Lung (tissue), 12 donors: ENCODE results near the gene OR5K2. TPM values are rescaled to one million over a fixed set of nuclear protein-coding genes. Genes with fewer than 3 reads are reported as not detected.

Experiments used
- ATAC-seq: fragments of 200-7000 bp; cut with Tn5 transposase; one replicate; pipeline ENCODE4 v1.9.1; 2020; ENCODE audit warnings: moderate number of reproducible peaks; ENCODE audit not compliant: insufficient read depth, low FRiP score
- DNase-seq, 3 donors: peaks; one replicate each; pipeline ENCODE4 v3.0.0-alpha.2; 2013 to 2017
- H3K27ac ChIP-seq, 2 donors: one replicate each; pipeline ENCODE4 v1.5.1; 2013; ENCODE audit warnings: mild to moderate bottlenecking in 2 of 2, moderate library complexity in 2 of 2, control low read depth in 1 of 2, inconsistent platforms in 1 of 2, low read depth in 1 of 2, low read length in 1 of 2
- H3K27me3 ChIP-seq, 3 donors: one replicate each; pipeline ENCODE4 v1.5.1; 2013; ENCODE audit warnings: low read length in 2 of 3; ENCODE audit not compliant: control insufficient read depth in 3 of 3, insufficient read depth in 3 of 3
- H3K36me3 ChIP-seq, 4 donors: one replicate each; pipeline ENCODE4 v1.5.1; 2013; ENCODE audit warnings: low read length in 4 of 4, mild to moderate bottlenecking in 1 of 4, moderate library complexity in 1 of 4; ENCODE audit not compliant: control insufficient read depth in 4 of 4, insufficient read depth in 4 of 4
- H3K4me1 ChIP-seq, 5 donors: one replicate each; pipeline ENCODE4 v1.5.1; 2013; ENCODE audit warnings: low read length in 5 of 5, mild to moderate bottlenecking in 2 of 5, moderate library complexity in 1 of 5; ENCODE audit not compliant: control insufficient read depth in 5 of 5, insufficient read depth in 5 of 5
- H3K4me3 ChIP-seq: one replicate; pipeline ENCODE4 v1.5.1; 2013; ENCODE audit warnings: mild to moderate bottlenecking, control low read depth, moderate library complexity
- H3K9ac ChIP-seq, 2 donors: one replicate each; pipeline ENCODE4 v1.5.1; 2013; ENCODE audit warnings: low read length in 2 of 2, control low read depth in 1 of 2; ENCODE audit not compliant: insufficient read depth in 1 of 2
- H3K9me3 ChIP-seq, 4 donors: one replicate each; pipeline ENCODE4 v1.5.1; 2013; ENCODE audit warnings: low read length in 3 of 4, mild to moderate bottlenecking in 1 of 4, moderate library complexity in 1 of 4; ENCODE audit not compliant: control insufficient read depth in 4 of 4, insufficient read depth in 3 of 4
- WGBS, 2 donors: extraction: QIAGEN DNeasy Blood & Tissue Kit; methylation state at CpG; one replicate each; pipeline ENCODE4 v1.1.7; 2013; 5-methylcytosine and 5-hydroxymethylcytosine counted together
- polyA plus RNA-seq, 2 donors: library from polyadenylated mRNA; stranded (reverse); fragments of 200-250 nt; gene quantifications; one replicate each; pipeline ENCODE4 v1.2.1, GENCODE V29; 2013
- total RNA-seq, 2 donors: library from RNA; depleted of rRNA in 1 of 2; stranded (reverse); fragments of >200 nt in 1 of 2; gene quantifications; one replicate each; pipeline ENCODE4 v1.2.1, GENCODE V29; 2014 to 2021
- TF ChIP-seq, protein P1 (sequence below): IDR thresholded peaks from 2 replicates; pipeline ENCODE4 v1.5.1; 2012; ENCODE audit warnings: mild to moderate bottlenecking; ENCODE audit errors: control extremely low read depth, extremely low read depth
- donor health status: control.
- donor health status: control.
- donor health status: Bipolar disorder and iron deficiency.
- donor health status: healthy.
- donor health status: DM: yes; HTN: yes; CAD: no.

The OR5K2 gene
- total and polyA plus RNA-seq, 4 donors, result not detected

DNA sequence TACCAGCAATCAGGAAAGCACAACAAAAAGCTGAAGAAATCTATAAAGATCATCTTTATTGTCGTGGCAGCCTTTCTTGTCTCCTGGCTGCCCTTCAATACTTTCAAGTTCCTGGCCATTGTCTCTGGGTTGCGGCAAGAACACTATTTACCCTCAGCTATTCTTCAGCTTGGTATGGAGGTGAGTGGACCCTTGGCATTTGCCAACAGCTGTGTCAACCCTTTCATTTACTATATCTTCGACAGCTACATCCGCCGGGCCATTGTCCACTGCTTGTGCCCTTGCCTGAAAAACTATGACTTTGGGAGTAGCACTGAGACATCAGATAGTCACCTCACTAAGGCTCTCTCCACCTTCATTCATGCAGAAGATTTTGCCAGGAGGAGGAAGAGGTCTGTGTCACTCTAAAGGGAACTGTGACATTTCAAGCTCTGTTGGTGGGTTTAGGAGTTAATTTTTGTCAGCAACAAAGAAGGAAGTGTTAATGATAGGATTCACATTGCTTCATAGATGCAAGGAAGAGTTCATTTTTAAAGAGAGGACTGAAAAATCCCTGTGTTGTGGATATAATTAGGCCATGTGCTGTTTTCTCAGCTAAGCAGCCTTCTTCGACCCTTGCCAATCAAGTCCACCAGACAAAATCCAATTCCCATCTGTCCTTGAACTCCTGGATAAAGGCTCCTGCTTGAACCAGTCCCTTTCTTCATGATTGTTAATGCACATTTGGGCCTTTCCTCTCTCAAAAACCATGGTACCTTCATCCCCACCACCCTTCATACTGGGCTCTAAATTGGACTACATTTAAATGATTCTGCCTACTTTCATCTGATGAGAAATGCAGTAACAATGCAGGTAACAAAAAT lies 35.5 kb downstream of the OR5K2 start:
- TF ChIP-seq, protein P1, sequence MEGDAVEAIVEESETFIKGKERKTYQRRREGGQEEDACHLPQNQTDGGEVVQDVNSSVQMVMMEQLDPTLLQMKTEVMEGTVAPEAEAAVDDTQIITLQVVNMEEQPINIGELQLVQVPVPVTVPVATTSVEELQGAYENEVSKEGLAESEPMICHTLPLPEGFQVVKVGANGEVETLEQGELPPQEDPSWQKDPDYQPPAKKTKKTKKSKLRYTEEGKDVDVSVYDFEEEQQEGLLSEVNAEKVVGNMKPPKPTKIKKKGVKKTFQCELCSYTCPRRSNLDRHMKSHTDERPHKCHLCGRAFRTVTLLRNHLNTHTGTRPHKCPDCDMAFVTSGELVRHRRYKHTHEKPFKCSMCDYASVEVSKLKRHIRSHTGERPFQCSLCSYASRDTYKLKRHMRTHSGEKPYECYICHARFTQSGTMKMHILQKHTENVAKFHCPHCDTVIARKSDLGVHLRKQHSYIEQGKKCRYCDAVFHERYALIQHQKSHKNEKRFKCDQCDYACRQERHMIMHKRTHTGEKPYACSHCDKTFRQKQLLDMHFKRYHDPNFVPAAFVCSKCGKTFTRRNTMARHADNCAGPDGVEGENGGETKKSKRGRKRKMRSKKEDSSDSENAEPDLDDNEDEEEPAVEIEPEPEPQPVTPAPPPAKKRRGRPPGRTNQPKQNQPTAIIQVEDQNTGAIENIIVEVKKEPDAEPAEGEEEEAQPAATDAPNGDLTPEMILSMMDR, result no peak
- H3K27me3 ChIP-seq, result no peaks in the 10 kb centered on the region
- no peak overlapping the region for H3K4me3 ChIP-seq
- DNase-seq, result no peak
- no peak overlapping the region for H3K9ac ChIP-seq
- H3K9me3 ChIP-seq, result no peaks in the 10 kb centered on the region
- WGBS, 2 donors, result 91 to 93% methylated on average over 6 of the region's 6 CpGs
- ATAC-seq, result no peak
- no peak overlapping the region for H3K27ac ChIP-seq
- no peaks in the 10 kb centered on the region for H3K4me1 ChIP-seq
- H3K36me3 ChIP-seq, result no peaks in the 10 kb centered on the region

- ATAC-seq, result no peak
- TF ChIP-seq, protein P1, result no peak
- DNase-seq, result no peak
- Histone ChIP-seq H3K36me3 (no peaks in the 10 kb centered on the region), H3K4me1 (no peaks in the 10 kb centered on the region), H3K9ac (no peak overlapping the region), H3K4me3 (no peak overlapping the region), H3K27ac (no peak overlapping the region), H3K27me3 (no peaks in the 10 kb centered on the region), H3K9me3 (no peaks in the 10 kb centered on the region)
- WGBS, 2 donors, result 93 to 99% methylated on average over 2 of the region's 2 CpGs
Observed at GRCh38 chr3:98534168-98534567, 36.7 kb downstream of the OR5K2 start.

- no peaks in the 10 kb centered on the region for H3K4me1 ChIP-seq
- H3K9me3 ChIP-seq, result no peaks in the 10 kb centered on the region
- no peak overlapping the region for H3K9ac ChIP-seq
- H3K27ac ChIP-seq, result no peak overlapping the region
- 88 to 91% methylated on average over 1 of the region's 1 CpG for WGBS, 2 donors
- TF ChIP-seq, protein P1, result no peak
- no peak for DNase-seq
- no peaks in the 10 kb centered on the region for H3K36me3 ChIP-seq
- no peak for ATAC-seq
- H3K27me3 ChIP-seq, result no peaks in the 10 kb centered on the region
- no peak overlapping the region for H3K4me3 ChIP-seq
Observed at GRCh38 chr3:98534734-98535133, 37.3 kb downstream of the OR5K2 start.
